ENCODE results near the gene RNASE1.
"Not testable (repeated sequence)": the region's sequence is repeated elsewhere in the genome, so short reads cannot be mapped to it uniquely, and the experiment has no call there.

Gene RNASE1

DNA sequence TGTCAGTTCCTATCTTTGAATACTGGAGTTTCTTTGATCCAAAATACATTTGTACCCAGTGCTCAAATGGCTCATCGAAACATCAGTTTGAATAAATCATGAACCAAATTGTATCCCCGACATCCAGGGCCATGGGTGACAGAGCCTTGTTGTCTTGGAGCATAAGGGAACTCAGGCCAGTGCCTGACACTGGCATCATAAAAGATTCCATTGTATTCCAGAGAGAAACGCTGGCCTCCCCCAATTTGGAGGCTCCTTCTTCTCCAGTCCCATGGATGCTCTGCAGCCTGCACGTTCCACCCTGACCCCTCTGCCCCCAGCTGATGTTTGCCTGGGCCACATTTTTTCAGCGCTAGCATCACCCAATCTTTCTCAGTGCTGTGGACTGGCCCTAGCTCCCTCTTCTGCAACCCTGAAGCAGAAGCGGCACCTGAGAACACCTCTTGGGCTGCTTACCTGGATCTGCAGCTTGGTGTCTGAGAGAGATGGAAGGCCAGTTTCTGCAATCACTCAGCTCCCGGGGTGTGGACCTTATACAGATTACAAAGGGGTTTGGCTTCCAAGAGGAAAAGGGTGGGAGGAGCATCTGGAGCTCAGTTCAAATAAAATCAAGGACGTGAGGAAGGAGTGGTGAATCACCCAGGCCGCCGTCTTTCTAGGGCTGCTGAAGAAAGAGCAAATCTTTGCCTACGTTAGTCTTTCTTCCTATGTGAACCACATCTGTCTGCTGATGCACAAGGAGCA is at the start of gene RNASE1:
Gene RNASE1 (minus strand): TSS at position 504 of the 744 bp plus-strand sequence. CDS start 776 bp downstream, outside the sequence.
- no peak for DNase-seq

DNA sequence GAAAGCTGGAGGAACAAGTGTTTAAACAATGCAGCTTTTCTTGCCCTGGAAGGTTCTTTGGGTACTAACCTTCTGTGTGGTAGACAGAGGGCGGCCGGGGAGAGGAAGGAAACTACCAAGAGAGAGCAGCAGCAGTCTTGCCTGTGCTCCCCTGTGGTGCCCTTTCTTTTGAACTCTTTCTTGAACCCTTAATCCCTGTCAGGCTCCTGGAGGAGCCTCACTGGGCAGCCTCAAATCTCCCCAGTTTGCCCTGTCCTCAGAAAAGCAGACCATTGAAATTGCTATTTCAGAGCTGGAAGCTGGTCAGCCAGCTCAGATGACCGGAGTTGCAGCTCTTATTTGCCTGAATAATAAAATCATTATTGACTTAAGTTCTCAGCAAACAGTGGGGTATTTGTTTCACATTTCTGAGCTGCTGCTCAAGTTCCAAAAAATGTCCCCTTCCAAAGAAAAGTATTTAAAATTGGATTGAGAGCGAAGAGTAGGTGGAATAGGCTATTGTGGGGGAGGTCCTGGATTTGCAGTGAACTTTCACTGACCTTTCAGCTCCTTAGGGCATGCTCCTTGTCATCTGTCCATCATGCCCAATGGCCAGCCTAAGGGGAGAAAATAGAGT is 46.4 kb upstream of the RNASE1 start:
- DNase-seq = no peak

DNA sequence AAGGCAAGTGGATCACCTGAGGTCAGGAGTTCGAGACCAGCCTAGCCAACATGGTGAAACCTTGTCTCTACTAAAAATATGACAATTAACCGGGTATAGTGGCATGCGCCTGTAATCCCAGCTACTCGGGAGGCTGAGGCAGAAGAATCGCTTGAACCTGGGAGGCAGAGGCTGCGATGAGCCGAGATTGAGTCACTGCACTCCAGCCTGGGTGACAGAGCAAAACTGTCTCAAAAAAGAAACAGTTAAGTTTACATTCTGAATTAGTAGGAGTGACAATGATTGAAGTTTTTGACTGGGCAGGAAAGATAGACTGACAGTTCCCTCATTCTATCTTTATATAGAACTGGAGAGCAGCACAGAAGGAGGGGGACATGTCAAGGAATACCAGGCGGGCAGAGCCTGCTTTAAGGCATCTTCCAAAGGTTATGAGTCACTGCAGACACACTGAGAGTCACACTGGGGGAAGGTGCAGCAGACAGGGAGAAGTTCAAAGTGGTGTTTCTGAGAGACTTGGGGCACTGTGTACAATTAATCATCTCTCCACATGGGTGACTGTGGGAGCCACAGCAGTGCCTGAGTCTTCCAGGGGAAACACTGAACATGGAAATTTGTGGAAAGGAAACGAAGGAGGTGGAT is 45.8 kb upstream of the RNASE1 start:
- no peak for DNase-seq

DNA sequence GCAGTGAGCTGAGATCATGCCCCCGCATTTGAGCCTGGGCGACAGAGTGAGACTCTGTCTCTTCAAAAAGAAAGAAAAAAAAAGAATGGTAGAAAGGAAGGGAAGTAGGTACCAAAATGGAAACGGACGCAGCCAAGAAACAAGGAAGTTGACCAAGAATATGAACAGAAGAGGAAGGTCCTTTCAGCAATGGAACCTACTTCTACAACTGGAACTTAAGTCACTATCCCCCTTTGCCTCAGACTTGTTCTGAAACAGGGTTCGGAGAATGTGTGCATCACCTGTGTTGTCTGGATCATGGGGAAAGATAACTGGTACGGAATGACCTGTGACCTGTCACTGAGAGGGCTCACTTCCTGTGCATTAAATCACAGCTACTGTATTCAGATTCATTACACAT is 43.9 kb upstream of the RNASE1 start:
- DNase-seq = no peak

DNA sequence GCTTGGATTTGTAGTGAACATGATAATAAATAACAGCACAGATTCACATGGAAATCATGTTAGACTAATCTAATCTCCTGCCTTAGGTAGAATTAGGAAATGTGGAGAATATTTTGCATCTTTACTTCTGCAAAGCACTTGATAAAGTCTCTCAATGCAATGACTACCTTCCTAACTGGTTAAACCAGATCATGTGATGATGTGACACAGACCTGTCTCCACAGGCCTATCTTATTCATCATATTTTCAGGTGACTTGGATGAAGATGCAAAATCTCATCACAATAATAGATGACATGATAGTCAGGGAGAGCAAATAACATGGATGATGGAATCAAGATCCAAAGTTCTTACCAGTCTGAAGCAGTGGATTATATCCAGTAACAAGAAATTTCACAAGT is 38.5 kb upstream of the RNASE1 start:
- no peak for DNase-seq

DNA sequence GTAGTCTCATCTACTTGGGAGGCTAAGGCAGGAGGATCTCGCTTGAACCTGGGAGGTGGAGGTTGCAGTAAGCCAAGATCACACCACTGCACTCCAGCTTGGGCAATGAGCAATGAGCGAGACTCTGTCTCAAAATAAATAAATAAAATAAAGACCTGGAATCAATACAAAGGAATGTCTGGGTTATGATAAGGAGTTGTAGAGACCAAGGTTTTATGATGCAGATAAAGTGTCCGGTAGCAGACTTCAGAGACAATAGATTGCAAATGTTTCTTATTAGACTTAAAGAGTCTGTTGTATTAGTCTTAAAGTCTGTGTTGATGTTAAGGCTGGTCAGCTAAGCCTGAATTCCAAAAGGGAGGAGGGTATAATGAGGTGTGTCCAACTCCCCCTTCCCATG is 35.2 kb upstream of the RNASE1 start:
- no peak for DNase-seq

DNA sequence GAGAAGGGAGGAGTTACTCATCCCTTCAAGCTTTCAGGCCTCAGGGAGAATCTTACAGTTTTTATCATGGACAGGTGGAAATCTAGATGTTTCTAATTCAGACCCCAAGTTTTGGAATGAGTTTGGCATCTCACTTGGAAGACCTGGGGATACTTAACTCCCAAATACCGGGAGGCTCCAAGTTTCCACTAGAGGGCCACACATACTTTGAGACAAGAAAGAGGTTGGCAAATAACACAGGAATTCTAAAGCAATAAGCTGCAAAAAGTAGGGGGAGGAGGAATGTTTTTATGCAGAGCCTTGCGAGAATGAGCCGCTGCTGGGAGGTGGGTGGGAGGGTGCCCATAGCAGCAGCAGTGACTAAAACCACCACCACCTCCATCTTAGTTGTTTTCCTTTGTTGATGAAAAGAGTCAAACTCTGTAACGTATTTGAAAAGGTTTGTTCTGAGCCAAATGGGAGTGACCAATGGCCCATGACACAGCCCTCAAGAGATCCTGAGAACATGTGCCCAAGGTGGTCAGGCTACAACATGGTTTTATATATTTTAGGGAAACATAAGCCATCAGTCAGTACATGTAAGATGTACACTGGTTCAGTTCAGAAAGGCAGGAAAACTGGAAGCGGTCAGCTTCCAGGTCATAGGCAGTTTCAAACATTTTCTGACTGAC is 34.2 kb upstream of the RNASE1 start:
- DNase-seq = no peak

DNA sequence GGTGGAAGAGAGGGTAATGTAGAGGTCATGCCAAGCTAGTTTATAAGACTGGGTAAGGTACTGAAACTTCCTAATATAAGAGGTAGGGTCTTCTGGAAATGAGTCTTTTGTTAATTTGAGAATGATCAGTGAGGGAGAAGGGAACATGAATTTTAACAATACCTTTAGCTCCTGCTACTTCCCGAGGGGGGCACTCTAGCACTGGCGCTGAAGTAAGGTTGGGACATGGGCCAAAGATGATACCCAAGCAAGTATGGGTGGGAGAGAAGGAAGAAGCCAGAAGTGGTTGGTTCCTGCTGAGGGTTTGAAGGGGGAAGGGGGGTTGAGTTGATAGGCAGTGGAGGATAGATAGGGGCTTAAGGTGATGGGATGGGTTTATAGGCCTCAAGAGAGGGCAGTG is 32.3 kb upstream of the RNASE1 start:
- no peak for DNase-seq

DNA sequence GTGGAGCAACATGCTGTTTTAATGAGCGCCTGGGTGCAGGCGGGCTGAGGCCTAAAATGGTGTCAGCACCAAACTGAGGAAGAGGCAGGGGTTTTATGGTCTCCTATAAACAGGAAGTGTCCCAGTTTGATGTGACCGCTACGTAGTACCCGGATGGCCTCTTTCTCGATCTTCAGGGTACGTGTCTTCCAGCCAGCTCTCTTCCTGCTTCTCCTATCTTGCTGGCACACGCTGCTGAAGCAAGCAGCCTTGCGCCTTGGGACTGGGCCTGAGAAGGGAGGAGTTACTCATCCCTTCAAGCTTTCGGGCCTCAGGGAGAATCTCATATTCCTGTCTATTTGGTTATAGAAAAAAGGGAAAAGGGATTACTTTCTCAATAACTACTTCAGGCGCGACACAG is 28.2 kb upstream of the RNASE1 start:
- DNase-seq = no peak

DNA sequence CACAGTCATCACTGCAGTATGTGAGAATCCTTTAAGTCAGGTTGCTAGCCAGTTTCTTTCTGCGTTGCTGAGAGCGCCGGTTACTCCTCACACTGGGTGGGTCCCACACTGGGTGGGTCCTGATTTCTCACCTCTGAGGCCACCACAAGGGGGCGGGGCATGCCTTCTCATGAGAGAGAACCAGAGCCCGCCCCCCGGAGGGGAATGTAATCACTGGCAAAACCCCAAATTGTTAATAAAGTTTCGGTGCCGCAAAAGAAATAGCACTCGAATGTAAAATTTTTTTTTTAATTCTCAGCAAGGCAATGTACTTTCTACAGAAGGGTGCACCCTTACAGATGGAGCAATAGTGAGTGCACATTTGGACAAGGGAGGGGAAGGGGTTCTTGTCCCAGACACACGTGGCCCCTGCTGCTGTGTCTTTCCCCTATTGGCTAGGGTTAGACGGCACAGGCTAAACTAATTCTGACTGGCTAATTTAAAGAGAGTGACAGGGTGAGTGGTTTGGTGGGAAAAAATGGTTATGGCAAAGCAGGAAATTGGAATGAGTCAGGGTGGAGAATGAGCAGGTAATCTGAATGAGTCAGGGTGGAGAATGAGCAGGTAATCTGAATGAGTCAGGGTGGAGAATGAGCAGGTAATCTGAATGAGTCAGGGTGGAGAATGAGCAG is 25.5 kb upstream of the RNASE1 start:
- DNase-seq = not testable (repeated sequence)

DNA sequence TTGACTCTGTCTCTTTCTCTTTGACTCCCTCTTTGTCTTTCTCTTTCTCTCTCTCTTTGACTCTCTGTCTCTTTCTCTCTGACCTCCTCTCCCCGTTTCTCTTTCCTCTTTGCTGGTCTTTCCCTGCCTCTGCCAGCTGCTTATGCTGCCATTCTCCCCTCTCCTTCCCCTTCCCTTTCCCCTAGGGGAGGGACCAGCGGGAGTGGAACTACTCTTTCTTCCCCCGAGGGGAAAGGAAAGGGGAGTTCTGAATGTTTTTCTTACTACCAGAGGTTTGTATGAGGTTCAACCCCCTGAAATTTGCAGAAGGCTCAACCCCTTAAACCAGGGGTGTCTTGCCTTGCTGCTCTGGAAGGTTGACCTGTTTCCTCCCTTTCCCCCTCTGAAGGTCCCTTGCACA is 24.7 kb upstream of the RNASE1 start:
- DNase-seq = no peak

DNA sequence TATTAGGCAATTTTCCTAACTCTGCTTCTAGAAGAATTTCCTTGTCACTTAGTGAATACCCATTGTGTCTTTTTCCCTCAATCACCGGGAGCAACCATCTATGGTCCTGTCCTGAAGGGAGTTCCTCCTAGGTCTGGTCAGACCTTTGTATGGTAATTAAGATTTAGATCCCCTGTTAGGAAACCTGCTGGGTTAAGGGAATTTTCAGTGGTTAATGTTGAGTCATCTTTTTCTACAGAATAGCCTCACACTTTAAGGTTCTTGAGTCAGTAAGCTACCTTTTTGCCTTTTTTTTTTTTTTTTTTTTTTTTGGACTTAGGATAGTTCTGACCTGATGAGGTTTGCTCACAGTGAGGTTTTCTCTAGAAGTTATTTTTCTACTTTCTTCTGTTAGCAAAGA is 24.0 kb upstream of the RNASE1 start:
- not testable (repeated sequence) for DNase-seq

DNA sequence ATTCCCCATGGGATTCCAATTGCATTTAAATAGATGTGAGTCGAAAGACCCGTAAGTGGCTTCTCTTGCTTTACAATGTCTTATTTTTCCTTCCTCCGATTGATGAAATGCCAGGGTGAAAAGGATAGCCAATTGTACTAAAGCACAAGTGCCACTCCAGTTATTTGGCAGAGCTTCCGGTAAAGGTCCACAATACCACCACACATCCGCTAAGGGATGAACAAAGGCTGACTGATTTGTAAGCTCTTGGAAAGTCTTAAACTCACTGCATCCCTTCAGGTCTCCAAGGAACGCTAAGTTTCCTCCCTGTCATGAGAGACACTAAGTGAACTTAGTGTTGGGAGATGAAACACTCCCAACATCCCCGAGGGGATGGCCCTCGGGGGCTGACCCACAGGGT is 21.2 kb upstream of the RNASE1 start:
- DNase-seq = peak; percentile 13

DNA sequence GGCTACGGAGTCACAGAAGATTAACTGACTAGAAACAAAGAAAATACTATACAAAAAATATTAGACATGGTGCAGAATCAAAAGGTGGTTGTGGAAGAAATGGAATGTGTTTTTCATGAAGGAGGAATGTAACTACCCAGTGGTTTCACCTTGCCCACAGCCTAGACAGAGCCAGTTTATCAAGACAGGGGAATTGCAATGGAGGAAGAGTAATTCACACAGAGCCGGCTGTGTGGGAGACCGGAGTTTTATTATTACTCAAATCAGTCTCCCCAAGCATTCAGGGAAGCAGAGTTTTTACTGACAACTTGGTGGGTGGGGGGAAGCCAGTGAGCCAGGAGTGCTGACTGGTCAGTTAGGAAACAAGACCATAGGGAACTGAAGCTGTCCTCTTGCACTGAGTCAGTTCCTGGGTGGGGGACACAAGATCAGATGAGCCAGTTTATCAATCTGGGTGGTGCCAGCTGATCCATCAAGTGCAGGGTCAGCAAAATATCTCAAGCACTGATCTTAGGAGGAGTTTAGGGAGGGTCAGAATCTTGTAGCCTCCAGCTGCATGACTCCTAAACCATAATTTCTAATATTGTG is 19.0 kb upstream of the RNASE1 start:
- peak; percentile 4 for DNase-seq

DNA sequence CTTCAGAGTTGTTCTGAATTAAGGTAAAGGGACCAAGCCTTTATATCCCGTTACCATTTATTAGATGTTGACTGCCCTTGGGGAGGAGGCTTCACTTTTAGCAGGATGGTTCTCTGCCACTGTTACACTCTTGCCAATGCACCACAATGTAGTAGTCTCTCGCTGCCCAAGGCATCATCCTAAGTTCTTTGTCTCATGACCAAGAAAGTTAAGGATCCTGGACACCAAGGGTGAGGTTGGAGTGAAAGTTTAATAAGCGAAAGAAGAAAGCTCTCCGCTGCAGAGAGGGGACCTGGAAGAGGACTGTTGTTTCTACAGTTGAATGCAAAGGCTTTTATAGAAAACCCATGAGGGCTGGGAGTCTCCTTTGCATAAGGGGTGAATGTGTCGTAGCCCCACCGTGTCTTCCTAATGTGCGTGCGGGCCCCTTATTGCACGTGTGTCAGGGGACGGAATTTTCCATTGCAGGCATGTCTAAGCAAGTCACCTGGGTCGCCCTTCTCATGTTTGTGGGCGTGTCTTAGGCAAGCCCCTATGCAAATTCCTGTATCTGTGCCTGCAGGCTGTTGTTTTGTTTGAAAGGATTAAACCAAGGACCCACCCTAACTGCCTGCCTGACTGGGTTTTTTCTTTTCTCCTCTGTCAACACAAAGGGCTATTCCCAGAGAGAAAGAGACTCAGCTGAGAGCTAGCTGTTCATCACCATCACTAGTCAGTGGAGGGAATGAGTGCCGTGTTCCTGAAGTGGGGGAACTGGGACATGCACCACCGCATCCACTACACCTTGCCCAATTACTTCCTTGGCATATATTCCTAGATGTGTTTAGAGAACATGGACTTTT is 17.6 kb upstream of the RNASE1 start:
- DNase-seq = peak; percentile 33

DNA sequence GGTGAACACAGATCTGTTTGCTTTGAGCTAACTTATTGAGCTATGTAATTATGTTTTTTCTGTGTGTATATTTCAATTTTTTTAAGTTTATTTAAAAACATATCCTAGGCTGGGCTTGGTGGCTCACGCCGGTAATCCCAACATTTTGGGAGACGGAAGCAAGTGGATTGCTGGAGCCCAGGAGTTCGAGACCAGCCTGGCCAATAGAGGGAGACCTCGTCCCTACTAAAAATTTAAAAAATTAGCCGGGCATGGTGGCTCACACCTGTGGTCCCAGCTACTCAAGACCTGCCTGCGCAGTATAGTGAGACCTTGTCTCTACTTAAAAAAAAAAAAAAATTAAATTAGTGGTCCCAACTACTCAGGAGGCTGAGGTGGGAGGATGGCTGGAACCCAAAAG is 16.2 kb upstream of the RNASE1 start:
- peak; percentile 2 for DNase-seq

DNA sequence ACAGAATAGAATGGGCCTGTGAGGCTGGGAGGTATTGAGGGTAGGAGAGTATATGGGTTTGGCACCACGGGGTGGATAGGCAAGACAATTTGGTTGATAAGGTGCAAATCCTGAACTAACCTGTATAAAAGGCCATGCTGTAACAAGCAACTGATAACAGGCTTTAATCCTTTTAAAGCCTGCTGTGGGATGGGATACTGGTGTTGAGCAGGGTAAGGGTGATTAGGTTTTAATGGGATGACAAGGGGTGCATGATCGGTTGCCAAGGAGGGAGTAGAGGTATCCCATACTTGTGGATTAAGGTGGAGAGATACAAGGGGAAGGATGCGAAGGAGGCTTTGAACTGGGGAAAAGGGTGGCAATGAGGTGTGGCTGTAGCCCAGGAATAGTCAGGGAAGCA is 13.3 kb upstream of the RNASE1 start:
- not testable (repeated sequence) for DNase-seq

DNA sequence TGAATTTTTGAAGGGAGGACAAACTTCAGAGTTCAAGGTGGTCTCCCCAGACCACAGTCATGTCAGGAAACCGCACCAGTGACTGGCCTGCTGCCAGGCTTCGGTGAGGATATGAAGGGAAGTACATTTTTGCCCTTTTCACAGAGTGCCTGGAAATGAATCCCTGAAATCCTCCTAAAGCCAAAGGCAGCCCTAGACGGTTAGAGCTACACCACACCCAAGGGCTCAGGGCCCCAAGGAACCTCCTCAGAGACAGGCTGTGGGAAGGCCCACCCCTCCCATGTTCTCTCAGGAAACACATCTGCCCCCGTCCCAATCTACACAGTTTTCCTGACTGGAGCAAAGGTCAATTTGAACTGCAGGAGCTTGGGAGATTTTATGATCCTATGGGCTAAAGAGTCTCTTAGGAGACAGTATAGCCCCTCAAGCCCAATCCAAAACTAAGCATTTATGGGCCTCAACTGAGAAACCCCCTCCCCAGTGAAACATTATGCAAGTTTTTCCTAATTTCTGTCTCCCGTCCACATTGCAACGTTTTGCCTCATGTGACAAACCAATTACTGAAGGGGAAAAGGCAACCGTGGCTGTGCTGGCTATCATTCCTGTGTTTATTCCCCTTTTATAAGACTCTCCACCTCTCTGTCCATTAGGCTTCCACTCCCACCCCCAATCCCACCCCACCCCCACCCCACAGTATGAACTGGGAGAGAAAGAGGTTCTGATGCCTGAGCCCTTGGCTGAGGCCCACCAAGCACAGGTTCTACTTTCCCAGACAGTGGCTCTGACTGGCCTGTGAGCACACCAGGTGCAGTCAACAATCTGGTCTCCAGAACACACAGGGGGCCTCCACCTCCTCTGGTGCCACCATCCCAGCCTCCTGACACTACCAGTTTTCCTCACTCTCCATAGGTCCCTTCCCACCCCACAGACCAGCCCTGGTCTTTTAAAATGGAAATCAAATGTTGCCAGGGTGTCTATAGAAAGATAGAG is 9.6 kb upstream of the RNASE1 start:
- DNase-seq = peak; percentile 22

DNA sequence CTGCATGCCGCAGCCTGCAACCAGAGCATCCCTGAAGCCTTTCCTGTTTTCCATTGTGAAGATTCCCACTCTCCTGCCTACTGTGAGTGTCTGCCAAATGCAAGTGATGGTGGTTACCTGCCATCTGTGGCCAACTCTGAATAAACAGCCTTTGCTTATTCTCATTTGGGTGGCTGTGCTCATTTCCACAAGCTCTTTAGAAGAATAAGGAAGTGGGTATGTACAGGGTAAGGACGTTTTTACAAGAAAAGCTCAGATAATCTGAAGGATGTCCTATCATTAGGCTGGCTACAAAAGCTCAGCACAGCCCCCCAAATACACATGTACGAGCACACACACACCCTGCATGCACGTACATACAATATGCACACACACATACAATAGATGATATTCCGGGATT is 7.3 kb upstream of the RNASE1 start:
- DNase-seq = peak; percentile 12

DNA sequence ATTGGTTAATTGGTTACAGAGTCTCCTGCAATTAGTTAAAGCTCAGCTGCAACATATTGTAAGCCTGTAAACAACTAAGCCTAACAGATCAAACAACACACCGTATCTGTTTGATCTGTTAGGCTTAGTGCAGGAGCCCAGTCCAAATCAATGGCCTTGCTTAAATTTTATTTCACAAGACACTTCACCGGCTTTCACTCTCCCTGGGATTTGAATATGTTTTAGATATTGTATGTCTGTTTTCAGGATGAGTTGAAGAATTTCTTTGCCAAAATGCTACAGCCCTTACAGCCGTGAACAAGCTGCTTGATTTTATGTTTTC is 5.5 kb upstream of the RNASE1 start:
- DNase-seq = no peak
